Measurements from ENCODE around the gene DZIP1.

- TF ChIP-seq CTCF (IDR thresholded peaks at IDR 0.05) (no peak), ZFX (IDR thresholded peaks at IDR 0.05; ENCODE audit: borderline replicate concordance) (no peak)
Observed at GRCh38 chr13:95620825-95621498, 23.5 kb downstream of the DZIP1 start.
